SU-DHL-6 (cell line): ENCODE data around the gene SEPTIN12.

Experiments
- H2AFZ ChIP-seq: fragments of 200-600 bp; sonication (generic); 2 replicates; pipeline ENCODE4 v1.6.1; 2014; ENCODE audit warnings: low read depth, mild to moderate bottlenecking, moderate library complexity, mixed read lengths, antibody characterized with exemption, low read length; ENCODE audit not compliant: severe bottlenecking
- H3F3A ChIP-seq: fragments of 200-600 bp; shearing (Covaris generic); 2 replicates; pipeline ENCODE4 v1.6.0; 2016; ENCODE audit warnings: antibody characterized with exemption, mild to moderate bottlenecking; ENCODE audit not compliant: insufficient read depth
- H3K27ac ChIP-seq: fragments of 200-600 bp; sonication (generic); 2 replicates; pipeline ENCODE4 v1.5.1; 2016; ENCODE audit warnings: low read depth, mild to moderate bottlenecking, low read length, moderate library complexity, mixed read lengths
- H3K27me3 ChIP-seq: fragments of 200-600 bp; sonication (generic), shearing (Covaris generic); 2 replicates; pipeline ENCODE4 v1.6.0; 2014; ENCODE audit warnings: mild to moderate bottlenecking, low read length
- H3K36me3 ChIP-seq: fragments of 200-600 bp; sonication (generic); 2 replicates; pipeline ENCODE4 v1.6.1; 2014; ENCODE audit warnings: mild to moderate bottlenecking, low read length, mixed read lengths
- H3K4me2 ChIP-seq: fragments of 300-600, 200-600 bp; shearing (Covaris generic), sonication (generic); 2 replicates; pipeline ENCODE4 v1.6.0; 2014; ENCODE audit warnings: low read length, low read depth, mild to moderate bottlenecking; ENCODE audit not compliant: poor library complexity, severe bottlenecking
- H3K4me3 ChIP-seq: fragments of 200-600 bp; sonication (generic); 2 replicates; pipeline ENCODE4 v1.5.1; 2014; ENCODE audit warnings: antibody characterized with exemption, low read length, mild to moderate bottlenecking, mixed read lengths; ENCODE audit not compliant: insufficient read depth, poor library complexity, severe bottlenecking
- H3K79me2 ChIP-seq: fragments of 200-600 bp; sonication (generic); 2 replicates; pipeline ENCODE4 v1.6.1; 2014; ENCODE audit warnings: mild to moderate bottlenecking, low read length, moderate library complexity; ENCODE audit not compliant: insufficient read depth
- H3K9ac ChIP-seq: fragments of 200-600 bp; sonication (generic); 2 replicates; pipeline ENCODE4 v1.7.0; 2014; ENCODE audit warnings: mild to moderate bottlenecking, low read length
- H3K9me2 ChIP-seq: fragments of 200-600 bp; sonication (generic); replicated peaks from 2 replicates; pipeline ENCODE4 v1.6.1; 2014; ENCODE audit warnings: low read length; ENCODE audit not compliant: insufficient read depth
- H3K9me3 ChIP-seq: fragments of 200-600 bp; sonication (generic); 2 replicates; pipeline ENCODE4 v1.6.1; 2014; ENCODE audit warnings: low read length, mixed read lengths; ENCODE audit not compliant: insufficient read depth
- H4K20me1 ChIP-seq: fragments of 200-600 bp; sonication (generic); 2 replicates; pipeline ENCODE4 v1.6.1; 2014; ENCODE audit warnings: low read depth, mild to moderate bottlenecking, antibody characterized with exemption, low read length, moderate library complexity, mixed read lengths
- EZH2phosphoT487 ChIP-seq: fragments of 200-600 bp; sonication (generic), shearing (Covaris generic); conservative IDR thresholded peaks from 2 replicates; pipeline ENCODE4 v1.6.1; 2018; ENCODE audit warnings: mild to moderate bottlenecking, antibody characterized with exemption, low read length, moderate library complexity, mixed read lengths
- TF ChIP-seq, protein P1 (sequence below): fragments of 200-600 bp; sonication (generic); IDR thresholded peaks from one replicate; pipeline ENCODE4 v1.5.1; 2017; ENCODE audit warnings: antibody characterized with exemption, mild to moderate bottlenecking, low read length, moderate library complexity; ENCODE audit not compliant: insufficient read depth, poor library complexity, severe bottlenecking

SEPTIN12 gene

DNA sequence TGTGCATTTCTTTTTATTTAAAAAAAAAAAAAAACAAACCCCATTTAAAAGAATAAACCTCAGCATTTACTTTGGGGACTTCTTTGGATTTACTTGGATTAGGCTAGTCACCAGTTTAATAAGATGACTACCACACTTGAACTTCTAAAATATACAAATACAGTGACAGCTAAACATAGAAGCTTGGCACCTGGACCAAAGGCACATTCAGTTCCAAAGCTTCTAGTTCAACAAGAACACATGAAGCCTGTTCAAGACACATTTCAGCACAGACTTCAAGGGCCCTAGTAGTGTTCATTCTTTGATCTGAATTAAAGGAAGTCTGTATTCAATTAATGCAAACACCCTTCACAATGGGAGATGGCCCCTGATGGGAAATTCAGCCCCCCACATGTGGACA is 25.9 kb upstream of the SEPTIN12 start:
- peaks cover 7% of the 10 kb centered on the region; the same call in 1 of the 2 replicates for H3K36me3 ChIP-seq
- H3F3A ChIP-seq: no peaks in the 10 kb centered on the region
- H3K9ac ChIP-seq: no peak overlapping the region
- H3K9me2 ChIP-seq: no peaks in the 10 kb centered on the region
- H3K27me3 ChIP-seq: no peaks in the 10 kb centered on the region
- no peaks in the 10 kb centered on the region for H3K9me3 ChIP-seq
- no peak overlapping the region for H3K4me3 ChIP-seq
- no peak overlapping the region for H3K4me2 ChIP-seq
- H4K20me1 ChIP-seq: no peaks in the 10 kb centered on the region
- H3K79me2 ChIP-seq: no peaks in the 10 kb centered on the region
- TF ChIP-seq, protein P1, sequence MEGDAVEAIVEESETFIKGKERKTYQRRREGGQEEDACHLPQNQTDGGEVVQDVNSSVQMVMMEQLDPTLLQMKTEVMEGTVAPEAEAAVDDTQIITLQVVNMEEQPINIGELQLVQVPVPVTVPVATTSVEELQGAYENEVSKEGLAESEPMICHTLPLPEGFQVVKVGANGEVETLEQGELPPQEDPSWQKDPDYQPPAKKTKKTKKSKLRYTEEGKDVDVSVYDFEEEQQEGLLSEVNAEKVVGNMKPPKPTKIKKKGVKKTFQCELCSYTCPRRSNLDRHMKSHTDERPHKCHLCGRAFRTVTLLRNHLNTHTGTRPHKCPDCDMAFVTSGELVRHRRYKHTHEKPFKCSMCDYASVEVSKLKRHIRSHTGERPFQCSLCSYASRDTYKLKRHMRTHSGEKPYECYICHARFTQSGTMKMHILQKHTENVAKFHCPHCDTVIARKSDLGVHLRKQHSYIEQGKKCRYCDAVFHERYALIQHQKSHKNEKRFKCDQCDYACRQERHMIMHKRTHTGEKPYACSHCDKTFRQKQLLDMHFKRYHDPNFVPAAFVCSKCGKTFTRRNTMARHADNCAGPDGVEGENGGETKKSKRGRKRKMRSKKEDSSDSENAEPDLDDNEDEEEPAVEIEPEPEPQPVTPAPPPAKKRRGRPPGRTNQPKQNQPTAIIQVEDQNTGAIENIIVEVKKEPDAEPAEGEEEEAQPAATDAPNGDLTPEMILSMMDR: no peak
- no peak for TF ChIP-seq EZH2phosphoT487
- no peak overlapping the region for H3K27ac ChIP-seq
- H2AFZ ChIP-seq: no peak overlapping the region

DNA sequence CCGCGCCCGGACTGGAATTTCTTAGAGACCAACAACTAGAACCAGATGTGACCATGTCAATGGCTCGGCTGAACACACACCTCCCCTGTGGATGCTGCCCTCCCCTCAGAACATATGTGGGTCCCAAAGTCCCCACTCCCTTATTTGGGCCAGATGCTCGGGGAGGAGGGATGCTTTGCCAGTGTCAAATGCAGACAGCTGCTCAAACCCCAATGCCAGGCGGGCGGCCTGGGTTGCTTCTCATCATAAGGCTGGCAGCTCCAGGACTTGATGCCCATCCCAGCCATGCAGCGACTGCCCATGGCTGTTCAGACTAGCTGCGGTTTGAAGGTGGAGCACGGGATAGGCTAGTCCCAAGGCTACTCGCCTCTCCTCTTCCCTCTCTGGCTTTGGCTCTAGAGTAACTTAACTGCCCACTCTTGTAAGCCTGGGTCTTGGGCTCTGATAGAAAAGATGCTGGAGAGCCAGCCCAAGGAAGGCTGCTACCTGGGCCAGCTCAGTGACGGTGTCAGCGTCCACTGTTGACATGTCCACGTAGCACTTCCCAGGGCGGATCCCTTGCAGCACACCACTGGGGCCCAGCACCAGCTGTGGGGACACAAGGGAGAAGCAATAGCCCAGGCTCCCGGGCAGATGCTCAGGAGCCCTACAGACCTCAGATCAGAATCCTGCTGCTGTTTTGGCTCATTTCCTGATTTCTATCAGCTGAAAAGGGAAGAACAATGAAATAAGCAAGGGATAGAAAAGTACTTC is 25.3 kb upstream of the SEPTIN12 start:
- Histone ChIP-seq H3K9me2 (no peaks in the 10 kb centered on the region), H3K4me2 (no peak overlapping the region), H3K9me3 (no peaks in the 10 kb centered on the region), H3K27me3 (no peaks in the 10 kb centered on the region), H4K20me1 (no peaks in the 10 kb centered on the region), H3K27ac (no peak overlapping the region), H3K79me2 (no peaks in the 10 kb centered on the region), H2AFZ (no peak overlapping the region), H3K9ac (no peak overlapping the region), H3K36me3 (peaks cover 7% of the 10 kb centered on the region; the same call in 1 of the 2 replicates), H3F3A (no peaks in the 10 kb centered on the region; the same call in 1 of the 2 replicates), H3K4me3 (no peak overlapping the region)
- no peak for TF ChIP-seq EZH2phosphoT487
- TF ChIP-seq, protein P1: no peak

DNA sequence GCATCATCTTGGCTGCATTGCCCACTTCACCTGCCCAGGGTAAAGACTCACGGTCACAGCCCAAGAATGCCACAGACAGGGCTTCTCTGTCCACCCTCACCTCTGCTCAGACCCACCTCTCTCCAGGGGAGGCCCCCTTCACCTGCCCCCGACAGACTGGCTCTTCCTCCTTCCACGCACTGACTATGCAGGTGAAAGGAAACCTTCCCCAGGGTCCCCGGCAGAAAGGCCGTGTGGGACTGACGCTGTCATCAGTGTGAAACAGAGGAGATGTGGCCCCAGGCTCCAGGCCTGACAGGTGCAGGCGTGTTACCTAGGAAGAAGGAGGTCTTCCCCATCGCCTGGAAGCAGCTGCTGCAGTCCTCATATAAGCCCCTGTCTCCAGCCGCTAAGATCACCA is 23.6 kb upstream of the SEPTIN12 start:
- H3K4me2 ChIP-seq: no peak overlapping the region
- H3K9me2 ChIP-seq: no peaks in the 10 kb centered on the region
- H2AFZ ChIP-seq: no peak overlapping the region
- H3K79me2 ChIP-seq: no peaks in the 10 kb centered on the region
- no peaks in the 10 kb centered on the region for H3K9me3 ChIP-seq
- no peak overlapping the region for H3K27ac ChIP-seq
- H3K36me3 ChIP-seq: peaks cover 7% of the 10 kb centered on the region; the same call in 1 of the 2 replicates
- no peak overlapping the region for H3K4me3 ChIP-seq
- TF ChIP-seq, protein P1: no peak
- no peak for TF ChIP-seq EZH2phosphoT487
- H3K27me3 ChIP-seq: no peaks in the 10 kb centered on the region
- H3K9ac ChIP-seq: no peak overlapping the region
- no peaks in the 10 kb centered on the region; the same call in 1 of the 2 replicates for H3F3A ChIP-seq
- H4K20me1 ChIP-seq: no peaks in the 10 kb centered on the region
